Measurements from ENCODE around the gene SGMS1. TPM values are rescaled to one million over a fixed set of nuclear protein-coding genes. Genes with fewer than 3 reads are reported as not detected.
"Not testable (repeated sequence)": the region's sequence is repeated elsewhere in the genome, so short reads cannot be mapped to it uniquely, and the experiment has no call there.

SGMS1 gene
- total RNA-seq, 1 donor from 2014 or later: 128 TPM

- intact Hi-C loops (cut with DNase I): no loop called here
Measured at GRCh38 chr10:50373821-50374501, 249.8 kb downstream of the SGMS1 start.

GRCh38 chr10:50369931-50370330, 253.8 kb downstream of the SGMS1 start:
- intact Hi-C loops (cut with DNase I): no loop called here
- peaks cover 0 to 8% of the 10 kb centered on the region in 2 donors for H3K4me1 ChIP-seq

More at GRCh38 chr10:50373821-50374501, 249.8 kb downstream of the SGMS1 start:
- no peaks in the 10 kb centered on the region for H3K36me3 ChIP-seq
- H3K9me3 ChIP-seq: no peaks in the 10 kb centered on the region
- H3K4me3 ChIP-seq: no peak overlapping the region
- no peak for DNase-seq (ENCODE audit: low spot score in 2 of 2)
- no peaks in the 10 kb centered on the region for H3K27me3 ChIP-seq
- TF ChIP-seq, protein P1, sequence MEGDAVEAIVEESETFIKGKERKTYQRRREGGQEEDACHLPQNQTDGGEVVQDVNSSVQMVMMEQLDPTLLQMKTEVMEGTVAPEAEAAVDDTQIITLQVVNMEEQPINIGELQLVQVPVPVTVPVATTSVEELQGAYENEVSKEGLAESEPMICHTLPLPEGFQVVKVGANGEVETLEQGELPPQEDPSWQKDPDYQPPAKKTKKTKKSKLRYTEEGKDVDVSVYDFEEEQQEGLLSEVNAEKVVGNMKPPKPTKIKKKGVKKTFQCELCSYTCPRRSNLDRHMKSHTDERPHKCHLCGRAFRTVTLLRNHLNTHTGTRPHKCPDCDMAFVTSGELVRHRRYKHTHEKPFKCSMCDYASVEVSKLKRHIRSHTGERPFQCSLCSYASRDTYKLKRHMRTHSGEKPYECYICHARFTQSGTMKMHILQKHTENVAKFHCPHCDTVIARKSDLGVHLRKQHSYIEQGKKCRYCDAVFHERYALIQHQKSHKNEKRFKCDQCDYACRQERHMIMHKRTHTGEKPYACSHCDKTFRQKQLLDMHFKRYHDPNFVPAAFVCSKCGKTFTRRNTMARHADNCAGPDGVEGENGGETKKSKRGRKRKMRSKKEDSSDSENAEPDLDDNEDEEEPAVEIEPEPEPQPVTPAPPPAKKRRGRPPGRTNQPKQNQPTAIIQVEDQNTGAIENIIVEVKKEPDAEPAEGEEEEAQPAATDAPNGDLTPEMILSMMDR (IDR thresholded peaks at IDR 0.05): no peak
- peak overlapping the region in 1 of 2 donors; percentile 24 for H3K27ac ChIP-seq
- peaks cover 0 to 8% of the 10 kb centered on the region in 2 donors for H3K4me1 ChIP-seq

DNA sequence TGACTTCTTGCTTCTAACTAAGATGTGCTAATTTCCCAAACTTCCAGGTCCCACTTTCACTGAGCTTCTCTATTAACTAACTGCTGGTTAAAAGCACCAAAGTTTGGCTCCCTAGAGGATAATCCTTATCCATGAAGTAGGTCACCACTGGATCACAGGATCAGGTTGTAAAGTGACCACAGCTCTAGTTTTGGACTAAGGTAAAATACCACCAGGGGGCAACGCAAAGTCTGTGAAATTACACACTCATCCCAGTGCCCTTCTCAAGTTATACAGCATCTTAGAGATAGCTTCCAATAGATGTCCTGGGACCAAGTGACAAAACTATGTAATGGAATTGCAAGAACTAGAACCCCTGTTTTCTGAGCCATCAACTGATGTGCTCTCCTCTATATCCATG, 256.0 kb downstream of the SGMS1 start:
- intact Hi-C loops (cut with DNase I): no loop called here
- H3K9me3 ChIP-seq: no peaks in the 10 kb centered on the region
- no peaks in the 10 kb centered on the region for H3K27me3 ChIP-seq
- no peak overlapping the region for H3K27ac ChIP-seq
- TF ChIP-seq, protein P1 (IDR thresholded peaks at IDR 0.05): peak in 1 of 3 experiments; percentile 30
- no peak overlapping the region for H3K4me3 ChIP-seq
- no peaks in the 10 kb centered on the region for H3K36me3 ChIP-seq
- no peaks in the 10 kb centered on the region for H3K4me1 ChIP-seq
- no peak for DNase-seq (ENCODE audit: low spot score in 2 of 2)

More at GRCh38 chr10:50369931-50370330, 253.8 kb downstream of the SGMS1 start:
- no peak overlapping the region for H3K27ac ChIP-seq
- H3K9me3 ChIP-seq: no peaks in the 10 kb centered on the region
- DNase-seq (ENCODE audit: low spot score in 2 of 2): no peak
- no peak overlapping the region for H3K4me3 ChIP-seq
- TF ChIP-seq, protein P1 (IDR thresholded peaks at IDR 0.05): no peak
- no peaks in the 10 kb centered on the region for H3K27me3 ChIP-seq
- H3K36me3 ChIP-seq: no peaks in the 10 kb centered on the region

DNA sequence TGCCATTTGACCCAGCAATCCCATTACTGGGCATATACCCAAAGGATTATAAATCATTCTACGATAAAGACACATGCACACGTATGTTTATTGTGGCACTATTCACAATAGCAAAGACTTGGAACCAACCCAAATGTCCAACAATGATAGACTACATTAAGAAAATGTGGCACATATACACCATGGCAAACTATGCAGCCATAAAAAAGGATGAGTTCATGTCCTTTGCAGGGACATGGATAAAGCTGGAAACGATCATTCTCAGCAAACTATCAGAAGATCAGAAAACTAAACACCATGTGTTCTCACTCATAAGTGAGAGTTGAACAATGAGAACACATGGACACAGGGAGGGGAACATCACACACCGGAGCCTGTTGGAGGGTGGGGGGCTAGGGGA, 257.3 kb downstream of the SGMS1 start:
- H3K4me3 ChIP-seq; H3K27me3 ChIP-seq; H3K36me3 ChIP-seq; intact Hi-C loops (cut with DNase I); DNase-seq (ENCODE audit: low spot score in 2 of 2); H3K4me1 ChIP-seq; H3K27ac ChIP-seq; H3K9me3 ChIP-seq: not testable (repeated sequence)

- not testable (repeated sequence) for H3K4me3 ChIP-seq; H3K27me3 ChIP-seq; H3K27ac ChIP-seq; H3K9me3 ChIP-seq; H3K36me3 ChIP-seq; DNase-seq (ENCODE audit: low spot score in 2 of 2); H3K4me1 ChIP-seq
- intact Hi-C loops (cut with DNase I): loop anchor here (5.0 kb wide), 1 partner anchor 53 kb away; no protein-coding TSS in a partner anchor
Measured at GRCh38 chr10:50364730-50365129, 259.0 kb downstream of the SGMS1 start.

GRCh38 chr10:50362547-50363125, 261.1 kb downstream of the SGMS1 start:
- no peaks in the 10 kb centered on the region for H3K27me3 ChIP-seq
- no peak for DNase-seq (ENCODE audit: low spot score in 2 of 2)
- H3K27ac ChIP-seq: no peak overlapping the region
- TF ChIP-seq, protein P1 (IDR thresholded peaks at IDR 0.05): no peak
- peaks cover 0 to 10% of the 10 kb centered on the region in 2 donors for H3K4me1 ChIP-seq
- no peaks in the 10 kb centered on the region for H3K9me3 ChIP-seq
- no peaks in the 10 kb centered on the region for H3K36me3 ChIP-seq
- no peak overlapping the region for H3K4me3 ChIP-seq
- intact Hi-C loops (cut with DNase I): loop anchor here (5.0 kb wide), 1 partner anchor 55 kb away; no protein-coding TSS in a partner anchor

All from ascending aorta (tissue), 2 donors.